ENCODE results near the gene TBC1D5. TPM values are rescaled to one million over a fixed set of nuclear protein-coding genes. Genes with fewer than 3 reads are reported as not detected.
A peak's percentile ranks its signal among the peaks of the same experiment; 100 is the strongest.

Gene TBC1D5
- total RNA-seq, 1 experiment from 2014 or later = 26.1 TPM

- ChIA-PET CTCF (no interaction called here), POLR2A (no interaction called here)
- peaks cover 16% of the 10 kb centered on the region for H3K9me3 Mint-ChIP-seq
- H3K4me1 Mint-ChIP-seq = no peaks in the 10 kb centered on the region
- H3K27ac Mint-ChIP-seq = no peak overlapping the region
- TF ChIP-seq ATF1 (CRISPR knock-in tag; IDR thresholded peaks at IDR 0.05) = no peak
- TF ChIP-seq CREB1 (CRISPR knock-in tag; IDR thresholded peaks at IDR 0.05) = no peak
- TF ChIP-seq, protein P1, sequence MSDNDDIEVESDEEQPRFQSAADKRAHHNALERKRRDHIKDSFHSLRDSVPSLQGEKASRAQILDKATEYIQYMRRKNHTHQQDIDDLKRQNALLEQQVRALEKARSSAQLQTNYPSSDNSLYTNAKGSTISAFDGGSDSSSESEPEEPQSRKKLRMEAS (CRISPR knock-in tag; IDR thresholded peaks at IDR 0.05) = no peak
- no peak for TF ChIP-seq NR3C1 (CRISPR knock-in tag; conservative IDR thresholded peaks at IDR 0.05; ENCODE audit: low read depth)
- TF ChIP-seq ZNF121 (CRISPR knock-in tag; IDR thresholded peaks at IDR 0.05) = no peak
- TF ChIP-seq FOXJ3 (CRISPR knock-in tag; IDR thresholded peaks at IDR 0.05; ENCODE audit: borderline replicate concordance) = no peak
- no peak for TF ChIP-seq PRRX2 (CRISPR knock-in tag; IDR thresholded peaks at IDR 0.05)
- no peak for TF ChIP-seq ZNF425 (CRISPR knock-in tag; conservative IDR thresholded peaks at IDR 0.05)
- no peaks in the 10 kb centered on the region for H3K27me3 Mint-ChIP-seq (ENCODE audit: low read depth)
- ATAC-seq (no peak), DNase-seq (ENCODE audit: low spot score) (no peak)
- H3K4me3 Mint-ChIP-seq = no peak overlapping the region
- peaks cover 15% of the 10 kb centered on the region for H3K36me3 Mint-ChIP-seq
Observed at GRCh38 chr3:17153209-17153608, 589.2 kb downstream of the TBC1D5 start.

GRCh38 chr3:17151598-17152373, 590.6 kb downstream of the TBC1D5 start:
- H3K27me3 Mint-ChIP-seq (ENCODE audit: low read depth) = no peaks in the 10 kb centered on the region
- POLR2A ChIA-PET = no interaction called here
- CTCF ChIA-PET = interaction anchor here (0.7 kb wide), 1 partner anchor 268 kb away, joined by 3 read pairs; no protein-coding TSS in a partner anchor

More at GRCh38 chr3:17151598-17152373, 590.6 kb downstream of the TBC1D5 start:
- Mint-ChIP-seq H3K4me3 (no peak overlapping the region), H3K27ac (no peak overlapping the region), H3K36me3 (peaks cover 15% of the 10 kb centered on the region), H3K4me1 (no peaks in the 10 kb centered on the region), H3K9me3 (peaks cover 16% of the 10 kb centered on the region)
- no peak for DNase-seq (ENCODE audit: low spot score)
- ATAC-seq = peak; percentile 41; the same call in 1 of the 2 replicates
- TF ChIP-seq ATF2 (CRISPR knock-in tag; IDR thresholded peaks at IDR 0.05; ENCODE audit: borderline replicate concordance, low read depth) (no peak), SOX15 (CRISPR knock-in tag; IDR thresholded peaks at IDR 0.05) (no peak), PRDM15 (CRISPR knock-in tag; IDR thresholded peaks at IDR 0.05) (no peak), USF1 (CRISPR knock-in tag; IDR thresholded peaks at IDR 0.05) (no peak), ATF6 (CRISPR knock-in tag; IDR thresholded peaks at IDR 0.05) (no peak), ZNF138 (CRISPR knock-in tag; conservative IDR thresholded peaks at IDR 0.05) (no peak)

All from WTC11 (cell line).